Right hindlimb (tissue), 1 donor: Measurements from ENCODE around the gene SLC35D3.
"Not testable (repeated sequence)": the region's sequence is repeated elsewhere in the genome, so short reads cannot be mapped to it uniquely, and the experiment has no call there.

Experiments
- DNase-seq: peaks from one replicate; pipeline ENCODE4 v3.0.0-alpha.2; 2018

The SLC35D3 gene

GRCh38 chr6:136923116-136923953 lies 1.2 kb downstream of the SLC35D3 start:
- peak; percentile 21 for DNase-seq

- DNase-seq = no peak
Observed at GRCh38 chr6:136923954-136924673, 2.0 kb downstream of the SLC35D3 start.

GRCh38 chr6:136926383-136926782 lies 4.3 kb downstream of the SLC35D3 start:
- DNase-seq = no peak

- no peak for DNase-seq
Observed at GRCh38 chr6:136927292-136927691, 5.2 kb downstream of the SLC35D3 start.

GRCh38 chr6:136930528-136930927 lies 8.4 kb downstream of the SLC35D3 start:
- no peak for DNase-seq

GRCh38 chr6:136932599-136932998 lies 10.5 kb downstream of the SLC35D3 start:
- DNase-seq = no peak

- DNase-seq = no peak
Observed at GRCh38 chr6:136945072-136945471, 23.0 kb downstream of the SLC35D3 start.

GRCh38 chr6:136945711-136946121 lies 23.6 kb downstream of the SLC35D3 start:
- DNase-seq = no peak

GRCh38 chr6:136947037-136947436 lies 24.9 kb downstream of the SLC35D3 start:
- no peak for DNase-seq

- not testable (repeated sequence) for DNase-seq
Observed at GRCh38 chr6:136949957-136950356, 27.9 kb downstream of the SLC35D3 start.

- DNase-seq = no peak
Observed at GRCh38 chr6:136950436-136951126, 28.5 kb downstream of the SLC35D3 start.

GRCh38 chr6:136952714-136953260 lies 30.7 kb downstream of the SLC35D3 start:
- no peak for DNase-seq

- no peak for DNase-seq
Observed at GRCh38 chr6:136955123-136955522, 33.0 kb downstream of the SLC35D3 start.

GRCh38 chr6:136956590-136957544 lies 34.8 kb downstream of the SLC35D3 start:
- peak; percentile 47 for DNase-seq

- no peak for DNase-seq
Observed at GRCh38 chr6:136958168-136958567, 36.1 kb downstream of the SLC35D3 start.

- DNase-seq = no peak
Observed at GRCh38 chr6:136959471-136959891, 37.4 kb downstream of the SLC35D3 start.

- DNase-seq = not testable (repeated sequence)
Observed at GRCh38 chr6:136959935-136960334, 37.8 kb downstream of the SLC35D3 start.

GRCh38 chr6:136960781-136961180 lies 38.7 kb downstream of the SLC35D3 start:
- no peak for DNase-seq

- DNase-seq = no peak
Observed at GRCh38 chr6:136961848-136962247, 39.7 kb downstream of the SLC35D3 start.

- no peak for DNase-seq
Observed at GRCh38 chr6:136962661-136963060, 40.6 kb downstream of the SLC35D3 start.

GRCh38 chr6:136963259-136963658 lies 41.2 kb downstream of the SLC35D3 start:
- no peak for DNase-seq

- no peak for DNase-seq
Observed at GRCh38 chr6:136964398-136964797, 42.3 kb downstream of the SLC35D3 start.
